Upper lobe of right lung (tissue), 1 donor: ENCODE measurements around the gene BTG2. TPM values are rescaled to one million over a fixed set of nuclear protein-coding genes. Genes with fewer than 3 reads are reported as not detected.
"Not testable (repeated sequence)": the region's sequence is repeated elsewhere in the genome, so short reads cannot be mapped to it uniquely, and the experiment has no call there.

Source experiments
- ATAC-seq: fragments of 200-7000 bp; cut with Tn5 transposase; one replicate; pipeline ENCODE4 v1.9.1; 2020; ENCODE audit warnings: mild to moderate bottlenecking, moderate library complexity
- DNase-seq: peaks from one replicate; pipeline ENCODE4 v3.0.0-alpha.2; 2020
- H3K27ac ChIP-seq: fragments of 200-600 bp; one replicate; pipeline ENCODE4 v1.8.0; 2022
- H3K27me3 ChIP-seq: fragments of 200-600 bp; one replicate; pipeline ENCODE4 v1.8.0; 2022; ENCODE audit warnings: mild to moderate bottlenecking
- H3K36me3 ChIP-seq: fragments of 200-600 bp; one replicate; pipeline ENCODE4 v1.8.0; 2022
- H3K4me1 ChIP-seq: fragments of 200-600 bp; one replicate; pipeline ENCODE4 v1.8.0; 2022
- H3K4me3 ChIP-seq: fragments of 200-600 bp; one replicate; pipeline ENCODE4 v1.8.0; 2022; ENCODE audit warnings: mild to moderate bottlenecking
- H3K9me3 ChIP-seq: fragments of 200-600 bp; one replicate; pipeline ENCODE4 v1.8.0; 2022
- CTCF ChIP-seq: fragments of 200-600 bp; IDR thresholded peaks from one replicate; pipeline ENCODE4 v1.8.0; 2022; ENCODE audit warnings: antibody characterized with exemption
- intact Hi-C: fragments of 100-400 bp; cut with DNase I; formaldehyde crosslinking; loops from one replicate; pipeline ENCODE4 v1.11.0; 2022
- total RNA-seq: library from RNA; stranded (reverse); fragmentation: NEBNext Ultra II Directional; extraction: Animal tissue kit (Norgen Biotek cat#: 25700); gene quantifications from one replicate; pipeline ENCODE4 v1.2.1, GENCODE V29; 2021
- donor health status: DM: no; HTN: yes; CAD: no; lungs with severe emphysema.

BTG2 gene
- total RNA-seq, 1 donor from 2014 or later = 95.3 TPM

DNA sequence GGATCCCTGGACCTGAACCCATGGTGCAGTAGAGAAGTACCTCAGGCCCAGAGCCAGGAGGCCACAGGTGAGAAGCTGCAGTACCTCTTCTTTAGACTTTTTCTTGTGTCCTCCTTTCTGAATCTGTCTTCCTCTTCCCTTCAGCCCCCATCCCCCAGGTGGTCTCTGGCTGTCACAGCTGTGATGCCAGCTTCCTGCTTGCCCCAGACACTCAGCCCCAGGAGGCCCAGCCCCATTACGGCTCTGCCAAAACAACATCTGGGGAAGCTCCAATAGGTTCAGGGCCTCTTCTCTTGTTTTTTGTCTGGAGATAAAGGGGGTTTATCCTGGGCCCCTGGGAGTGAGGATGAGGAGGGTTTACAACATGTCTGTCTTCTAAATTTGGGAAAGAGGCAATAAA lies 9.5 kb upstream of the BTG2 start:
- no peaks in the 10 kb centered on the region for H3K27me3 ChIP-seq
- DNase-seq (peak; percentile 40), ATAC-seq (no peak)
- H3K36me3 ChIP-seq = no peaks in the 10 kb centered on the region
- peaks cover 9% of the 10 kb centered on the region for H3K4me1 ChIP-seq
- intact Hi-C loops = no loop called here
- no peaks in the 10 kb centered on the region for H3K9me3 ChIP-seq
- no peak overlapping the region for H3K27ac ChIP-seq
- H3K4me3 ChIP-seq = no peak overlapping the region
- TF ChIP-seq CTCF = no peak

GRCh38 chr1:203296460-203297073 lies 8.8 kb upstream of the BTG2 start:
- ATAC-seq (peak; percentile 20), DNase-seq (peak; percentile 20)
- Histone ChIP-seq H3K27ac (no peak overlapping the region), H3K9me3 (no peaks in the 10 kb centered on the region), H3K4me1 (peaks cover 1% of the 10 kb centered on the region), H3K36me3 (no peaks in the 10 kb centered on the region), H3K27me3 (no peaks in the 10 kb centered on the region), H3K4me3 (no peak overlapping the region)
- TF ChIP-seq CTCF = no peak
- intact Hi-C loops = no loop called here

DNA sequence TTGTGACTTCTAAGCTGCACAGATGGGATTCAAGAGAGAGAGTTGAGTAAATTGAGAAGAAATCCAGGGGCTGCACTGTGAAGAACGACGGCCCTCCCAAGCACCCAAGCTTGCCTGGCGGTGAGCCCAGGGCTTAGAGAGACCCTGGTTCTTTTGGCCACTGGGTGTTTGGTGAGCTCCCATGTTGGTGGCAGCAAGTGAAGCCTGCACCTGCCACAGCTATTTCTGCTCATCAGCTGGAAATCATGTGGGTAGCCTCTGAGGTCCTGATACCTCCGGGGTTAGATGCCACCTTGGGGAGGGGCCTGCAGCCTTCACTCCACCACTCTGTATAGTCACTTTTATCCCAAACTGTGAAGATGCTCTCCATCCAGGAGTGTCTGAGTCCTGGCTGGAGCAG lies 6.2 kb upstream of the BTG2 start:
- Histone ChIP-seq H3K9me3 (no peaks in the 10 kb centered on the region), H3K4me1 (peaks cover under 1% of the 10 kb centered on the region), H3K4me3 (no peak overlapping the region), H3K27me3 (no peaks in the 10 kb centered on the region), H3K27ac (no peak overlapping the region), H3K36me3 (no peaks in the 10 kb centered on the region)
- no peak for ATAC-seq
- TF ChIP-seq CTCF = no peak
- DNase-seq = peak; percentile 38
- intact Hi-C loops = no loop called here

GRCh38 chr1:203299719-203300429 lies 5.4 kb upstream of the BTG2 start:
- peak; percentile 6 for DNase-seq
- H3K27me3 ChIP-seq, H3K36me3 ChIP-seq, ATAC-seq, intact Hi-C loops, H3K4me3 ChIP-seq, H3K4me1 ChIP-seq, H3K27ac ChIP-seq, H3K9me3 ChIP-seq: not testable (repeated sequence)

GRCh38 chr1:203300441-203301330 lies 4.6 kb upstream of the BTG2 start:
- no peaks in the 10 kb centered on the region for H3K27me3 ChIP-seq
- peaks cover 9% of the 10 kb centered on the region for H3K4me1 ChIP-seq
- intact Hi-C loops = no loop called here
- TF ChIP-seq CTCF = no peak
- H3K36me3 ChIP-seq = no peaks in the 10 kb centered on the region
- H3K27ac ChIP-seq = no peak overlapping the region
- no peak for ATAC-seq
- no peaks in the 10 kb centered on the region for H3K9me3 ChIP-seq
- peak; percentile 38 for DNase-seq
- no peak overlapping the region for H3K4me3 ChIP-seq

- Histone ChIP-seq H3K4me1 (peaks cover 9% of the 10 kb centered on the region), H3K36me3 (no peaks in the 10 kb centered on the region), H3K4me3 (no peak overlapping the region), H3K27ac (no peak overlapping the region), H3K27me3 (no peaks in the 10 kb centered on the region), H3K9me3 (no peaks in the 10 kb centered on the region)
- intact Hi-C loops = no loop called here
- DNase-seq = no peak
- no peak for ATAC-seq
- TF ChIP-seq CTCF = no peak
These were observed 4.0 kb upstream of the BTG2 start for GRCh38 chr1:203301331-203301668.
